ENCODE measurements around the gene TRIM8. TPM values are rescaled to one million over a fixed set of nuclear protein-coding genes. Genes with fewer than 3 reads are reported as not detected.

TRIM8 gene
- total RNA-seq, 1 experiment from 2014 or later: 73.0 TPM

DNA sequence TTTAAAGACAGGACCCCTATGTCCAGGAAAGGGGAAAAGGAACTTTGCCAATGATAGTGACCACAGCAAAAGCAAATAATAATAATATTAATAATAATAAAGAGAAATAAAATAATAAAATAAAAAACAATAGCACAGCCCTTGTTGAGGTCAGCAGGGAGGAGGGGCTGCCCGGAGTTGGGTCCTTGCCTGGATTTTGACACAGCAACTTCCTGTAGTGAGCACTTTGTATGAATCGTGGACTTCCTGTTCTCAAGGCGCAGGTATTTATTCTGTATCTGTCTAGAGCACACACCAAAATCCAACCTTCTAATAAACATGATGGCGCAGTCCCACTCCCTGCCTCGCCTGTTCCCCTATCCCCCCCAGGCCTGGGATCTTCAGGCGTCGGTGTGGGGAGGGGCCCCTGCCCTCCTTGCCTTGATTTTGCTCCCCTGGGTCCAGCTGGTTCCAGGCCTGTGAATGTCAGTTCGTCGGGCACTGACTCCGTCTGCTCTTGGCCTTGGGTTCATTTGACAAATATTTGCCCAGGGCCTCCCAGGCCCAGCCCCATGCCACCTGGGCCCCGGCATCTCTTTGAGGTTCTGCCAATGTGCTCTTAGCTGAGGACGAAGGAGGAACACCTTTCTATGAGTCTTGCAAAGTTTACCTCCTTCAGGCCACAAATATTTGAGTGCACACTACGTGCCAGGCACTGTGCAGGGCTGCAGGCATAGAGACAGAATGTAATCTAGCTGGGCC lies 13.9 kb downstream of the TRIM8 start:
- CTCF ChIA-PET: no interaction called here
- H3K9me3 ChIP-seq (ENCODE audit: insufficient read depth, low read depth): no peaks in the 10 kb centered on the region
- H3K36me3 ChIP-seq (ENCODE audit: low read depth): no peaks in the 10 kb centered on the region
- no peak overlapping the region for H3K27ac ChIP-seq
- no TSS peak for BruUV-seq (replicated peaks)
- POLR2A ChIA-PET (ENCODE audit: unreplicated experiment): no interaction called here
- peaks cover 10% of the 10 kb centered on the region for H4K20me1 ChIP-seq (ENCODE audit: insufficient read depth)
- no peaks in the 10 kb centered on the region for H3F3A ChIP-seq (ENCODE audit: insufficient read depth, low read depth)
- intact Hi-C loops (cut with micrococcal nuclease; ENCODE audit: unreplicated experiment): no loop called here
- no peaks in the 10 kb centered on the region for H3K27me3 ChIP-seq (ENCODE audit: insufficient read depth, low read depth)
- H3K4me2 ChIP-seq: no peak overlapping the region
- no peak for TF ChIP-seq EZH2 (IDR thresholded peaks at IDR 0.05; ENCODE audit: low read depth)
- TF ChIP-seq CTCF (conservative IDR thresholded peaks at IDR 0.05): no peak
- H3K4me3 ChIP-seq: no peak overlapping the region
- no peak overlapping the region for H2AFZ ChIP-seq
- H3K9me2 ChIP-seq (ENCODE audit: insufficient read depth): no peaks in the 10 kb centered on the region
- H3K4me1 ChIP-seq (replicated peaks; ENCODE audit: insufficient read depth): no peaks in the 10 kb centered on the region
- peaks cover 8% of the 10 kb centered on the region for H3K79me2 ChIP-seq (ENCODE audit: low read depth)
- no peak for DNase-seq

DNA sequence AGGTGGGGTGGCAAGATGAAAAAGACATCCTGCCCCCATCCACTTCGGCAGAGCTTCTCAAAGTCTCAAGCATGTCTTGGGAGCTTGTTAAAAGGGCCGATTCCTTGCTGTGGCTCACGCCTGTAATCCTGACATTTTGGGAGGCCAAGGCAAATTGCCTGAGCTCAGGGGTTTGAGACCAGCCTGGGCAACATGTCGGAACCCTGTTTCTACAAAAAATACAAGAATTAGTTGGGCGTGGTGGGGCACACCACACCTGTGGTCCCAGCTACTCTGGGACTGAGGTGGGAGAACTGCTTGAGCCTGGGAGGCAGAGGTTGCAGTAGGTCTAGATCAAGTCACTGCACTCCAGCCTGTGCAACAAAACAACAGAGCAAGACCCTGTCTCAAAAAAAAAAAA lies 14.5 kb downstream of the TRIM8 start:
- Histone ChIP-seq H3K4me2 (no peak overlapping the region), H3F3A (ENCODE audit: insufficient read depth, low read depth) (no peaks in the 10 kb centered on the region), H3K9me3 (ENCODE audit: insufficient read depth, low read depth) (no peaks in the 10 kb centered on the region), H3K27ac (no peak overlapping the region), H4K20me1 (ENCODE audit: insufficient read depth) (peaks cover 3% of the 10 kb centered on the region), H3K9me2 (ENCODE audit: insufficient read depth) (no peaks in the 10 kb centered on the region), H3K79me2 (ENCODE audit: low read depth) (peaks cover 1% of the 10 kb centered on the region; the same call in 1 of the 2 replicates), H3K4me1 (replicated peaks; ENCODE audit: insufficient read depth) (no peaks in the 10 kb centered on the region), H3K4me3 (no peak overlapping the region), H2AFZ (no peak overlapping the region), H3K27me3 (ENCODE audit: insufficient read depth, low read depth) (no peaks in the 10 kb centered on the region), H3K36me3 (ENCODE audit: low read depth) (no peaks in the 10 kb centered on the region)
- DNase-seq: no peak
- no peak for TF ChIP-seq CTCF (conservative IDR thresholded peaks at IDR 0.05)
- TF ChIP-seq EZH2 (IDR thresholded peaks at IDR 0.05; ENCODE audit: low read depth): no peak
- CTCF ChIA-PET: no interaction called here
- BruUV-seq (replicated peaks): no TSS peak
- POLR2A ChIA-PET (ENCODE audit: unreplicated experiment): no interaction called here
- intact Hi-C loops (cut with micrococcal nuclease; ENCODE audit: unreplicated experiment): no loop called here

DNA sequence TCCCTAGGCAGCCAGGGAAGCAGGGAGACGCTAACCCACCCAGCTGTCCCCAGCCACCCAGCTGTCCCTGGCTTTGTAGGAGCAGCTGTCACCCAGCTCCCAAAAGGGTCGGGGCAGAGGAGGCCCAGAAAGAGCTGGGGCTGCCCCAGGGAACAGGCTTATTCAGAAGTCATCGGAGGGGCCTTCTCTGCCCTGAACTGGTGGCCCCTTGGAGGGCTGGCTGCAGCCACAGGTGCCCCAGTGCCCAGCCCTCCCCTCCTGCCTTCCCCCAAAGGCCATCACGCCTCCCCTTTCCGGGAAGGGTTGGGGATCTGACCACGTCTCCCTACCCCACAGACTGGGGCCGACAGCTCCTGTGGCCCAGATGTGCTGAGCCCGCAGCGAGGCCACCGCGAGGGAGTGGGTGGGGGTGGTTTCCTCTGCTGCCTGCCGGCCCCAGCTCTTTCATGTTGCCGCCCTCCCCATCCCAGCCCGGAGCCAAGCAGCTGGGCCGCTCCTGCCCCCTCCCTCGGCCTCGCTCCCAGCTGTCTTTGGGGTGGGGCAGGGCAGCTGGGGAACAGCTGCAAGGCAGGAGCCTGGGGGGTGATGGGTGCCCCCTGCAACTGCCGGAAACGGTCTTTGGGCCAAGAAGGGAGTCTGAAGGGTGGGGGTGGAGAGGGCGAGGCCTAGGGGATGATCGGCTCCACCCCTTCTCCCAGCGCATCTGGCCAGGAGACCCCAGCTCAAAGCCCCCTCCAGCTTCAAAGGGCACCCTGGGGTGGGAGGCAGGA lies 16.8 kb downstream of the TRIM8 start:
- H3K4me1 ChIP-seq (replicated peaks; ENCODE audit: insufficient read depth): no peaks in the 10 kb centered on the region
- no peak for DNase-seq
- H2AFZ ChIP-seq: no peak overlapping the region
- intact Hi-C loops (cut with micrococcal nuclease; ENCODE audit: unreplicated experiment): no loop called here
- no peaks in the 10 kb centered on the region for H3K9me3 ChIP-seq (ENCODE audit: insufficient read depth, low read depth)
- H4K20me1 ChIP-seq (ENCODE audit: insufficient read depth): no peaks in the 10 kb centered on the region
- BruUV-seq (replicated peaks): no TSS peak
- TF ChIP-seq EZH2 (IDR thresholded peaks at IDR 0.05; ENCODE audit: low read depth) (no peak), CTCF (conservative IDR thresholded peaks at IDR 0.05) (no peak)
- H3K27me3 ChIP-seq (ENCODE audit: insufficient read depth, low read depth): no peaks in the 10 kb centered on the region
- no peaks in the 10 kb centered on the region for H3K79me2 ChIP-seq (ENCODE audit: low read depth)
- CTCF ChIA-PET: no interaction called here
- no peaks in the 10 kb centered on the region for H3F3A ChIP-seq (ENCODE audit: insufficient read depth, low read depth)
- H3K4me2 ChIP-seq: no peak overlapping the region
- no peak overlapping the region for H3K27ac ChIP-seq
- no peak overlapping the region for H3K4me3 ChIP-seq
- H3K36me3 ChIP-seq (ENCODE audit: low read depth): no peaks in the 10 kb centered on the region
- H3K9me2 ChIP-seq (ENCODE audit: insufficient read depth): no peaks in the 10 kb centered on the region
- POLR2A ChIA-PET (ENCODE audit: unreplicated experiment): no interaction called here
